Adrenal gland (tissue), 12 donors: ENCODE results near the gene GPAT3. TPM values are rescaled to one million over a fixed set of nuclear protein-coding genes. Genes with fewer than 3 reads are reported as not detected.

Experiments used
- DNase-seq, 7 donors: peaks; one replicate each; pipeline ENCODE4 v3.0.0-alpha.2; 2019 to 2020
- H3K27ac ChIP-seq, 5 donors: fragments of 200-600 bp; sonication (generic) in 4 of 5; 1 replicate in 3 of 5; 2 replicates in 2 of 5; pipeline versions ENCODE4 v1.5.1 to v1.8.0; 2016 to 2020; ENCODE audit warnings: mild to moderate bottlenecking in 1 of 5
- H3K27me3 ChIP-seq: fragments of 200-600 bp; 2 replicates; pipeline ENCODE4 v1.8.0; 2021
- H3K36me3 ChIP-seq, 2 donors: fragments of 200-600 bp; replicated peaks in 1 of 2; 1 replicate in 1 of 2; 2 replicates in 1 of 2; pipeline versions ENCODE4 v1.5.1 to v1.8.0; 2018 to 2022
- H3K4me1 ChIP-seq, 2 donors: fragments of 200-600 bp; replicated peaks in 1 of 2; 1 replicate in 1 of 2; 2 replicates in 1 of 2; pipeline versions ENCODE4 v1.5.1 to v1.8.0; 2018 to 2021
- H3K4me3 ChIP-seq, 4 donors: fragments of 200-600 bp; sonication (generic) in 3 of 4; one replicate each; pipeline ENCODE4 v1.5.1; 2016 to 2018
- H3K9me3 ChIP-seq, 3 donors: fragments of 200-600 bp; sonication (generic) in 1 of 3; replicated peaks in 1 of 3; 1 replicate in 2 of 3; 2 replicates in 1 of 3; pipeline versions ENCODE4 v1.5.1 to v1.8.0; 2016 to 2021
- CTCF ChIP-seq, 6 experiments: fragments of 450-650 bp in 4 of 6; fragments of 200-600 bp in 2 of 6; sonication (generic) in 1 of 6; IDR thresholded peaks; 1 replicate in 5 of 6; 2 replicates in 1 of 6; pipeline versions ENCODE4 v1.5.1 to v1.8.0; 2016 to 2021; ENCODE audit warnings: antibody characterized with exemption in 6 of 6, mild to moderate bottlenecking in 2 of 6, moderate library complexity in 1 of 6
- POLR2A ChIP-seq, 2 donors: fragments of 450-650 bp; IDR thresholded peaks; one replicate each; pipeline ENCODE4 v1.6.1; 2017; ENCODE audit warnings: antibody characterized with exemption in 2 of 2, mild to moderate bottlenecking in 2 of 2, moderate library complexity in 1 of 2
- WGBS, 4 donors: extraction: QIAGEN DNeasy Blood & Tissue Kit in 2 of 4; methylation state at CpG; one replicate each; pipeline versions ENCODE4 v1.1.5 to v1.1.7; 2013 to 2017; 5-methylcytosine and 5-hydroxymethylcytosine counted together
- intact Hi-C, 2 donors: fragments of 100-400 bp; cut with DNase I; formaldehyde crosslinking; loops; one replicate each; pipeline versions ENCODE4 v1.14.1 to v1.15.0; 2022 to 2023
- polyA plus RNA-seq, 3 donors: library from polyadenylated mRNA; stranded (reverse); fragments of 200-250 nt in 2 of 3; fragments of 350-450 nt in 1 of 3; fragmentation: Illumina TruSeq in 1 of 3; extraction: RNeasy Lipid Tissue Mini Kit (QIAGEN cat#74804) in 1 of 3; gene quantifications; one replicate each; pipeline ENCODE4 v1.2.3, GENCODE V29; 2013 to 2014
- total RNA-seq, 9 donors: library from RNA; depleted of rRNA in 4 of 9; stranded (reverse); fragments of >200 nt in 4 of 9; fragments of 120-200 nt in 1 of 9; fragmentation: NEBNext Ultra II Directional in 1 of 9; extraction: Animal tissue kit (Norgen Biotek cat#: 25700) in 1 of 9; gene quantifications; one replicate each; pipeline versions ENCODE4 v1.1.0 to v1.2.4, GENCODE V29; 2013 to 2023
- donor health status: healthy with polysubstance abuse.
- donor health status: Bipolar disorder and iron deficiency.
- donor health status: DM: yes; HTN: yes; CAD: no.
- donor health status: DM: no; HTN: no; CAD: no.
- donor health status: DM: no; HTN: no; CAD: no.
- donor health status: DM: yes; HTN: yes; CAD: no.

The GPAT3 gene
- total and polyA plus RNA-seq, 12 donors = 0.12 to 15.4 (median 0.98) TPM

- Histone ChIP-seq H3K9me3 (no peaks in the 10 kb centered on the region), H3K27me3 (no peaks in the 10 kb centered on the region), H3K36me3 (no peaks in the 10 kb centered on the region), H3K4me3 (no peak overlapping the region), H3K4me1 (peaks cover 5 to 9% of the 10 kb centered on the region in 2 donors), H3K27ac (no peak overlapping the region)
- intact Hi-C loops = no loop called here
- no peak for TF ChIP-seq CTCF (IDR thresholded peaks at IDR 0.05)
- no peak for TF ChIP-seq POLR2A (IDR thresholded peaks at IDR 0.05)
- 84 to 88% (median 88%) methylated on average over 6 of the region's 6 CpGs for WGBS, 4 donors
- DNase-seq = no peak
Measured at GRCh38 chr4:83585982-83586508, 50.1 kb downstream of the GPAT3 start.

GRCh38 chr4:83589279-83589678 lies 53.4 kb downstream of the GPAT3 start:
- Histone ChIP-seq H3K4me1 (no peaks in the 10 kb centered on the region), H3K9me3 (no peaks in the 10 kb centered on the region), H3K36me3 (no peaks in the 10 kb centered on the region), H3K27me3 (no peaks in the 10 kb centered on the region), H3K4me3 (no peak overlapping the region), H3K27ac (no peak overlapping the region)
- 65 to 86% (median 76%) methylated on average over 3 of the region's 3 CpGs for WGBS, 4 donors
- TF ChIP-seq CTCF (IDR thresholded peaks at IDR 0.05) = no peak
- TF ChIP-seq POLR2A (IDR thresholded peaks at IDR 0.05) = no peak
- DNase-seq = no peak
- intact Hi-C loops = no loop called here

- no peak for DNase-seq
- Histone ChIP-seq H3K27ac (no peak overlapping the region), H3K4me3 (no peak overlapping the region), H3K27me3 (no peaks in the 10 kb centered on the region), H3K9me3 (no peaks in the 10 kb centered on the region), H3K4me1 (no peaks in the 10 kb centered on the region), H3K36me3 (no peaks in the 10 kb centered on the region)
- WGBS, 4 donors = 85 to 91% (median 90%) methylated on average over 4 of the region's 4 CpGs
- intact Hi-C loops = no loop called here
- TF ChIP-seq POLR2A (IDR thresholded peaks at IDR 0.05) (no peak), CTCF (IDR thresholded peaks at IDR 0.05) (no peak)
Measured at GRCh38 chr4:83591056-83591455, 55.1 kb downstream of the GPAT3 start.

GRCh38 chr4:83591730-83592129 lies 55.8 kb downstream of the GPAT3 start:
- Histone ChIP-seq H3K4me1 (no peaks in the 10 kb centered on the region), H3K4me3 (no peak overlapping the region), H3K9me3 (no peaks in the 10 kb centered on the region), H3K27me3 (no peaks in the 10 kb centered on the region), H3K27ac (no peak overlapping the region), H3K36me3 (no peaks in the 10 kb centered on the region)
- DNase-seq = no peak
- 80 to 96% (median 91%) methylated on average over 1 of the region's 1 CpG for WGBS, 4 donors
- intact Hi-C loops = no loop called here
- no peak for TF ChIP-seq POLR2A (IDR thresholded peaks at IDR 0.05)
- TF ChIP-seq CTCF (IDR thresholded peaks at IDR 0.05) = no peak
